WTC11 (cell line): ENCODE data around the gene KRT82. TPM values are rescaled to one million over a fixed set of nuclear protein-coding genes. Genes with fewer than 3 reads are reported as not detected.
A peak's percentile ranks its signal among the peaks of the same experiment; 100 is the strongest.

ENCODE experiments used
- ATAC-seq: fragments of 200-7000 bp; cut with Tn5 transposase; 2 replicates; pipeline ENCODE4 v1.10.0; 2021; ENCODE audit warnings: mild to moderate bottlenecking, moderate library complexity
- CTCF ChIA-PET: fragments of 300-600 bp; sonication (Branson Sonifier 250); formaldehyde crosslinking; loops from one replicate; lab custom pipeline; 2021; ENCODE audit warnings: antibody characterized with exemption; lab: Charles Lee
- POLR2A ChIA-PET: fragments of 350-600 bp; sonication (Branson Sonifier 250); formaldehyde crosslinking; loops from one replicate; lab custom pipeline; 2021; ENCODE audit warnings: antibody characterized with exemption; lab: Charles Lee
- DNase-seq: peaks from one replicate; pipeline ENCODE4 v3.0.0; 2021; ENCODE audit warnings: low spot score
- H3K27ac Mint-ChIP-seq: 2 replicates; pipeline ENCODE4 v1.8.0; 2021; ENCODE audit warnings: mixed read lengths
- H3K27me3 Mint-ChIP-seq: 2 replicates; pipeline ENCODE4 v1.8.0; 2021; ENCODE audit warnings: low read depth, mild to moderate bottlenecking, moderate library complexity, mixed read lengths
- H3K36me3 Mint-ChIP-seq: 2 replicates; pipeline ENCODE4 v1.8.0; 2021; ENCODE audit warnings: mixed read lengths
- H3K4me1 Mint-ChIP-seq: 2 replicates; pipeline ENCODE4 v1.8.0; 2022; ENCODE audit warnings: mixed read lengths
- H3K4me3 Mint-ChIP-seq: 2 replicates; pipeline ENCODE4 v1.8.0; 2021; ENCODE audit warnings: mild to moderate bottlenecking, moderate library complexity, mixed read lengths
- H3K9me3 Mint-ChIP-seq: 2 replicates; pipeline ENCODE4 v1.8.0; 2021; ENCODE audit warnings: mixed read lengths
- AR ChIP-seq: fragments of 250-450 bp; sonication (Bioruptor Pico); IDR thresholded peaks from 2 replicates; pipeline ENCODE4 v1.9.0; 2021; ENCODE audit warnings: mild to moderate bottlenecking
- ARID4B ChIP-seq: sonication (generic); formaldehyde crosslinking; IDR thresholded peaks from 2 replicates; pipeline ENCODE4 v1.8.0; 2023; ENCODE audit warnings: missing genetic modification reagents, mild to moderate bottlenecking, borderline replicate concordance
- ATF3 ChIP-seq: sonication (generic); formaldehyde crosslinking; conservative IDR thresholded peaks from 2 replicates; pipeline ENCODE4 v1.8.1; 2022; ENCODE audit warnings: mild to moderate bottlenecking, missing genetic modification reagents
- CTCF ChIP-seq: fragments of 200-600 bp; IDR thresholded peaks from 2 replicates; pipeline ENCODE4 v1.8.0; 2022; ENCODE audit warnings: antibody characterized with exemption
- E2F1 ChIP-seq: sonication (generic); formaldehyde crosslinking; IDR thresholded peaks from 2 replicates; pipeline ENCODE4 v1.8.0; 2022; ENCODE audit warnings: mild to moderate bottlenecking, missing genetic modification reagents
- ERG ChIP-seq: fragments of 250-450 bp; sonication (Bioruptor Pico); IDR thresholded peaks from 2 replicates; pipeline ENCODE4 v1.8.0; 2021; ENCODE audit warnings: mild to moderate bottlenecking
- FOXP4 ChIP-seq: sonication (generic); formaldehyde crosslinking; IDR thresholded peaks from 2 replicates; pipeline ENCODE4 v1.8.0; 2022; ENCODE audit warnings: mild to moderate bottlenecking, missing genetic modification reagents
- MYBL2 ChIP-seq: sonication (generic); formaldehyde crosslinking; IDR thresholded peaks from 2 replicates; pipeline ENCODE4 v1.8.1; 2023; ENCODE audit warnings: mild to moderate bottlenecking, moderate library complexity, missing genetic modification reagents
- NR3C1 ChIP-seq: sonication (generic); formaldehyde crosslinking; conservative IDR thresholded peaks from 2 replicates; pipeline ENCODE4 v1.8.1; 2023; ENCODE audit warnings: low read depth, mild to moderate bottlenecking, missing genetic modification reagents
- PREB ChIP-seq: sonication (generic); formaldehyde crosslinking; IDR thresholded peaks from 2 replicates; pipeline ENCODE4 v1.8.1; 2022; ENCODE audit warnings: mild to moderate bottlenecking, missing genetic modification reagents, moderate library complexity, borderline replicate concordance
- PRRX2 ChIP-seq: fragments of 250-450 bp; sonication (Bioruptor Pico); IDR thresholded peaks from 2 replicates; pipeline ENCODE4 v1.8.0; 2021; ENCODE audit warnings: mild to moderate bottlenecking
- SMAD4 ChIP-seq: sonication (generic); formaldehyde crosslinking; IDR thresholded peaks from 2 replicates; pipeline ENCODE4 v1.8.0; 2022; ENCODE audit warnings: mild to moderate bottlenecking, missing genetic modification reagents
- TEAD4 ChIP-seq: sonication (generic); formaldehyde crosslinking; IDR thresholded peaks from 2 replicates; pipeline ENCODE4 v1.8.0; 2022; ENCODE audit warnings: mild to moderate bottlenecking, missing genetic modification reagents
- ZNF121 ChIP-seq: sonication (generic); formaldehyde crosslinking; IDR thresholded peaks from 2 replicates; pipeline ENCODE4 v1.8.0; 2023; ENCODE audit warnings: missing genetic modification reagents
- ZNF263 ChIP-seq: sonication (generic); formaldehyde crosslinking; IDR thresholded peaks from 2 replicates; pipeline ENCODE4 v1.8.1; 2022; ENCODE audit warnings: low read depth, mild to moderate bottlenecking, moderate library complexity, missing genetic modification reagents
- ZNF317 ChIP-seq: sonication (generic); formaldehyde crosslinking; IDR thresholded peaks from 2 replicates; pipeline ENCODE4 v1.8.1; 2023; ENCODE audit warnings: low read depth, mild to moderate bottlenecking, moderate library complexity, missing genetic modification reagents, borderline replicate concordance
- ZNF416 ChIP-seq: fragments of 250-450 bp; sonication (Bioruptor Pico); IDR thresholded peaks from 2 replicates; pipeline ENCODE4 v1.9.0; 2021; ENCODE audit warnings: mild to moderate bottlenecking, inconsistent platforms
- ZSCAN18 ChIP-seq: fragments of 250-450 bp; sonication (Bioruptor Pico); IDR thresholded peaks from 2 replicates; pipeline ENCODE4 v2.1.2; 2022; ENCODE audit warnings: mild to moderate bottlenecking, moderate library complexity
- total RNA-seq: library from RNA; stranded (reverse); gene quantifications from 3 replicates; pipeline ENCODE4 v1.2.3, GENCODE V29; 2021

Gene KRT82
- total RNA-seq, 1 experiment from 2014 or later: not detected

GRCh38 chr12:52434760-52435530 lies 28.8 kb upstream of the KRT82 start:
- no peak for TF ChIP-seq ZNF416 (CRISPR knock-in tag)
- no peak for TF ChIP-seq PRRX2
- no peak for TF ChIP-seq FOXP4 (CRISPR knock-in tag)
- TF ChIP-seq CTCF: no peak
- no peak for TF ChIP-seq ZSCAN18 (CRISPR knock-in tag)
- no peak for TF ChIP-seq ZNF317
- TF ChIP-seq MYBL2 (CRISPR knock-in tag): no peak
- TF ChIP-seq TEAD4 (CRISPR knock-in tag): no peak
- no peak for TF ChIP-seq ZNF121
- TF ChIP-seq AR (CRISPR knock-in tag): no peak
- no peak for TF ChIP-seq SMAD4 (CRISPR knock-in tag)
- TF ChIP-seq E2F1: no peak
- TF ChIP-seq PREB: no peak
- no peak for TF ChIP-seq ATF3 (CRISPR knock-in tag)
- TF ChIP-seq ZNF263: no peak
- TF ChIP-seq ERG (CRISPR knock-in tag): no peak
- TF ChIP-seq NR3C1 (CRISPR knock-in tag): no peak
- no peak for TF ChIP-seq ARID4B (CRISPR knock-in tag)
- Mint-ChIP-seq H3K9me3 (no peaks in the 10 kb centered on the region), H3K4me1 (peaks cover 8% of the 10 kb centered on the region), H3K27me3 (no peaks in the 10 kb centered on the region), H3K36me3 (no peaks in the 10 kb centered on the region), H3K27ac (peak overlapping the region; percentile 26; the same call in 1 of the 2 replicates), H3K4me3 (no peak overlapping the region)
- ChIA-PET CTCF (interaction anchor here (1.1 to 2.3 kb wide), 2 partner anchors 39 to 431 kb away, joined by 3 to 8 read pairs; no protein-coding TSS in a partner anchor), POLR2A (no interaction called here)
- ATAC-seq (no peak), DNase-seq (no peak)
